K562 (cell line): ENCODE data around the gene HAUS3. TPM values are rescaled to one million over a fixed set of nuclear protein-coding genes. Genes with fewer than 3 reads are reported as not detected.

ENCODE experiments used
- BACH1 ChIP-seq: fragments of 200-800 bp; sonication (Bioruptor generic); IDR thresholded peaks from 2 replicates; pipeline ENCODE4 v1.6.1; 2016; ENCODE audit warnings: missing genetic modification characterization, missing compliant biosample characterization
- COPS2 ChIP-seq: fragments of 450-650 bp; conservative IDR thresholded peaks from 2 replicates; pipeline ENCODE4 v1.6.1; 2016; ENCODE audit warnings: mild to moderate bottlenecking, moderate library complexity
- FOXA3 ChIP-seq, 2 experiments: fragments of 450-650 bp in 1 of 2; sonication (generic) in 1 of 2; formaldehyde crosslinking; IDR thresholded peaks in 1 of 2; conservative IDR thresholded peaks in 1 of 2; 2 replicates each; pipeline versions ENCODE4 v1.4.0 to v1.8.0; 2020 to 2022; ENCODE audit warnings: mild to moderate bottlenecking in 2 of 2, missing genetic modification reagents in 1 of 2
- GATAD2A ChIP-seq: fragments of 450-650 bp; IDR thresholded peaks from 2 replicates; pipeline ENCODE4 v1.6.1; 2017
- HDAC6 ChIP-seq: IDR thresholded peaks from 2 replicates; pipeline ENCODE4 v1.6.1; 2012; ENCODE audit warnings: low read depth, mild to moderate bottlenecking, control low read depth, inconsistent platforms, low read length, moderate library complexity
- KLF1 ChIP-seq: fragments of 450-650 bp; IDR thresholded peaks from 2 replicates; pipeline ENCODE4 v1.6.1; 2016; ENCODE audit warnings: missing genetic modification characterization, missing compliant biosample characterization
- LARP7 ChIP-seq: fragments of 450-650 bp; IDR thresholded peaks from 2 replicates; pipeline ENCODE4 v1.6.1; 2016
- NFE2 ChIP-seq: IDR thresholded peaks from 2 replicates; pipeline ENCODE4 v1.6.1; 2014; ENCODE audit warnings: antibody characterized with exemption, low read depth
- NFIX ChIP-seq: fragments of 250-450 bp; sonication (Bioruptor Pico); IDR thresholded peaks from 2 replicates; pipeline ENCODE4 v1.4.0; 2020; ENCODE audit warnings: low read depth, mild to moderate bottlenecking, moderate library complexity
- NR2C2 ChIP-seq, 2 experiments: fragments of 200-800 bp in 1 of 2; sonication (Bioruptor generic) in 1 of 2; sonication (generic) in 1 of 2; formaldehyde crosslinking in 1 of 2; IDR thresholded peaks; 2 replicates each; pipeline versions ENCODE4 v1.6.1 to v1.8.0; 2016 to 2022; ENCODE audit warnings: mild to moderate bottlenecking in 1 of 2, missing compliant biosample characterization in 1 of 2, missing genetic modification characterization in 1 of 2, missing genetic modification reagents in 1 of 2
- RAD51 ChIP-seq: fragments of 450-650 bp; IDR thresholded peaks from 2 replicates; pipeline ENCODE4 v1.7.1; 2016; ENCODE audit warnings: low read depth, mild to moderate bottlenecking, borderline replicate concordance
- RFX5 ChIP-seq: IDR thresholded peaks from 2 replicates; pipeline ENCODE4 v1.6.1; 2011; ENCODE audit warnings: low read depth, mild to moderate bottlenecking, improper control_type of control experiment, low read length
- SMAD3 ChIP-seq: fragments of 450-650 bp; formaldehyde crosslinking; conservative IDR thresholded peaks from 2 replicates; pipeline ENCODE4 v1.4.0; 2020; ENCODE audit warnings: mild to moderate bottlenecking
- TCF7 ChIP-seq: sonication (generic); IDR thresholded peaks from 2 replicates; pipeline ENCODE4 v1.6.1; 2016; ENCODE audit warnings: antibody characterized with exemption, borderline replicate concordance
- TEAD1 ChIP-seq, 2 experiments: fragments of 450-650 bp in 1 of 2; sonication (generic) in 1 of 2; formaldehyde crosslinking; IDR thresholded peaks; 2 replicates each; pipeline versions ENCODE4 v1.4.0 to v1.8.0; 2020 to 2022; ENCODE audit warnings: mild to moderate bottlenecking in 2 of 2, missing genetic modification reagents in 1 of 2
- XRCC4 ChIP-seq: IDR thresholded peaks from one replicate; pipeline ENCODE4 v1.6.1; 2011; ENCODE audit not compliant: insufficient read depth, insufficient read length; ENCODE audit errors: extremely low read depth
- ZKSCAN1 ChIP-seq: fragments of 150-350 bp; IDR thresholded peaks from 2 replicates; pipeline ENCODE4 v1.6.1; 2016; ENCODE audit warnings: low read depth, low read length
- ZNF584 ChIP-seq: fragments of 200-800 bp; sonication (Bioruptor generic); IDR thresholded peaks from 2 replicates; pipeline ENCODE4 v1.6.1; 2016; ENCODE audit warnings: low read depth, mild to moderate bottlenecking, missing genetic modification characterization, missing compliant biosample characterization
- ZNF699 ChIP-seq: fragments of 250-450 bp; sonication (Bioruptor Pico); IDR thresholded peaks from 2 replicates; pipeline ENCODE4 v1.8.0; 2021; ENCODE audit warnings: mild to moderate bottlenecking, moderate library complexity; ENCODE audit not compliant: insufficient replicate concordance
- polyA plus RNA-seq, 8 experiments: library from polyadenylated mRNA; depleted of rRNA in 4 of 8; stranded (reverse) in 5 of 8; unstranded in 3 of 8; fragments of >200 nt; fragmentation: Nextera tagmentation in 2 of 8; fragmentation: Illumina TruSeq in 1 of 8; extraction: Ambion mirVana in 2 of 8; extraction: Trizol in 1 of 8; gene quantifications; 2 replicates each; pipeline versions ENCODE4 v1.2.1 to v1.2.3, GENCODE V29; 2011 to 2014; ENCODE audit warnings: inconsistent platforms in 1 of 8, missing spikeins in 1 of 8
- total RNA-seq, 7 experiments: library from RNA; depleted of rRNA in 6 of 7; stranded (reverse); fragments of >200 nt in 6 of 7; fragmentation: Illumina TruSeq in 2 of 7; extraction: Trizol in 2 of 7; gene quantifications; 2 replicates each; pipeline versions ENCODE4 v1.2.1 to v1.2.3, GENCODE V29; 2011 to 2021; ENCODE audit warnings: low replicate concordance in 1 of 7
- TF ChIP-seq, protein P1 (sequence below), 2 experiments: fragments of 450-650 bp; IDR thresholded peaks; 2 replicates each; pipeline ENCODE4 v1.6.1; 2016
- TF ChIP-seq, protein P2 (sequence below): fragments of 250-450 bp; sonication (Bioruptor Pico); IDR thresholded peaks from 2 replicates; pipeline ENCODE4 v1.4.0; 2020; ENCODE audit warnings: mild to moderate bottlenecking
- TF ChIP-seq, protein P3 (sequence below): fragments of 250-450 bp; sonication (Bioruptor Pico); IDR thresholded peaks from 2 replicates; pipeline ENCODE4 v1.5.0; 2022; ENCODE audit warnings: mild to moderate bottlenecking
- TF ChIP-seq, protein P4 (sequence below): fragments of 450-650 bp; formaldehyde crosslinking; IDR thresholded peaks from 2 replicates; pipeline ENCODE4 v1.4.0; 2022; ENCODE audit warnings: mild to moderate bottlenecking, moderate library complexity

Gene HAUS3
- total and polyA plus RNA-seq, 9 of the 15 experiments (the other 6 are each of a cell fraction or from before 2014, with no cell fraction given): 8.9 to 25.7 (median 21.5) TPM

DNA sequence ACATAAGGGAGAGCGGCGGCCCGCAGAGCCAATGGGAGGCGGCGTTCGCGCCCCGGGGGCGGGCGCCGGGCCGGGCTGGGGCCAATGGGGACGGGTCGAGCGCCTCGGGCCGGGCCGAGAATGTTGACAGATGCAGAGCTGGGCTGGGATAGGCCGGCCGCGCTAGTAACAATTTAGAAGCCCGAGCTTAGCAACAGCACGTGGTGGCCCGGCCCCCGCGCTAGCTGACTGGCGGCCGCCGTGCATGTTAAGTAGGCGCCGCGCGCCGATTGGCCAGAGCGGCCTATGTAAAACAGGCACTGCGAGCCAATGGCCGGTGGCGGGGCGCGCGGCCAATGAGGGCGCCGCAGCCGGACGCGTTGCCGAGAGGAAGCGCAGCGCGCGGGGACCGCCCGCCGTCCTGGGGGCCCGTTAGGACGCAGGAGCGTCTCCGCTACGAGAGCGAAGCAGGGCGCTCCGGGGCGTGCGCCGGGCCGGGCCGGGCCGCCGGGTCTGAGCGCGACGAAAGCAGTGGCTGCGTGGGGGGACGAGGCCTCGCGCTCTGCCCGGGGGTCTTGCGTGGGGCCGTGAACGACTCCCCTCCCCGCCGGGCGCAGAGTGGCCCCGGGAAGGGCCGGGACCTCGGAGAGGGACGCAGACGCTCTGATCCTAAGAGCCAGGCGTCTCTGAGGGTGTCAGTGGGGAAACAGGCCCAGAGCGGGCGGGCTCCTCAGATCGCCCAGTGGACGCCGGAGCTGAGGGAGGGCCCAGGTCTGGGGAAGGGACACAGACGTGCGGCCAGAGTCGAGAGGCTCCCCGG, 20.4 kb upstream of the HAUS3 start (continued):
- TF ChIP-seq NR2C2 (CRISPR knock-in tag; IDR thresholded peaks at IDR 0.05): peak; percentile 75
- TF ChIP-seq NR2C2 (tag; IDR thresholded peaks at IDR 0.05): no peak
- TF ChIP-seq HDAC6: 0 out of 2 replicates have a peak, but pooled peaks have one; percentile 17
- no peak for TF ChIP-seq TCF7
- TF ChIP-seq BACH1 (tag): no peak
- no peak for TF ChIP-seq SMAD3 (CRISPR knock-in tag)
- TF ChIP-seq GATAD2A: no peak
- TF ChIP-seq, protein P1, sequence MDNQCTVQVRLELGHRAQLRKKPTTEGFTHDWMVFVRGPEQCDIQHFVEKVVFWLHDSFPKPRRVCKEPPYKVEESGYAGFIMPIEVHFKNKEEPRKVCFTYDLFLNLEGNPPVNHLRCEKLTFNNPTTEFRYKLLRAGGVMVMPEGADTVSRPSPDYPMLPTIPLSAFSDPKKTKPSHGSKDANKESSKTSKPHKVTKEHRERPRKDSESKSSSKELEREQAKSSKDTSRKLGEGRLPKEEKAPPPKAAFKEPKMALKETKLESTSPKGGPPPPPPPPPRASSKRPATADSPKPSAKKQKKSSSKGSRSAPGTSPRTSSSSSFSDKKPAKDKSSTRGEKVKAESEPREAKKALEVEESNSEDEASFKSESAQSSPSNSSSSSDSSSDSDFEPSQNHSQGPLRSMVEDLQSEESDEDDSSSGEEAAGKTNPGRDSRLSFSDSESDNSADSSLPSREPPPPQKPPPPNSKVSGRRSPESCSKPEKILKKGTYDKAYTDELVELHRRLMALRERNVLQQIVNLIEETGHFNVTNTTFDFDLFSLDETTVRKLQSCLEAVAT (IDR thresholded peaks at IDR 0.05): no peak
- TF ChIP-seq, protein P2, sequence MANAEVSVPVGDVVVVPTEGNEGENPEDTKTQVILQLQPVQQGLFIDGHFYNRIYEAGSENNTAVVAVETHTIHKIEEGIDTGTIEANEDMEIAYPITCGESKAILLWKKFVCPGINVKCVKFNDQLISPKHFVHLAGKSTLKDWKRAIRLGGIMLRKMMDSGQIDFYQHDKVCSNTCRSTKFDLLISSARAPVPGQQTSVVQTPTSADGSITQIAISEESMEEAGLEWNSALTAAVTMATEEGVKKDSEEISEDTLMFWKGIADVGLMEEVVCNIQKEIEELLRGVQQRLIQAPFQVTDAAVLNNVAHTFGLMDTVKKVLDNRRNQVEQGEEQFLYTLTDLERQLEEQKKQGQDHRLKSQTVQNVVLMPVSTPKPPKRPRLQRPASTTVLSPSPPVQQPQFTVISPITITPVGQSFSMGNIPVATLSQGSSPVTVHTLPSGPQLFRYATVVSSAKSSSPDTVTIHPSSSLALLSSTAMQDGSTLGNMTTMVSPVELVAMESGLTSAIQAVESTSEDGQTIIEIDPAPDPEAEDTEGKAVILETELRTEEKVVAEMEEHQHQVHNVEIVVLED (CRISPR knock-in tag): peak; percentile 87
- TF ChIP-seq, protein P3, sequence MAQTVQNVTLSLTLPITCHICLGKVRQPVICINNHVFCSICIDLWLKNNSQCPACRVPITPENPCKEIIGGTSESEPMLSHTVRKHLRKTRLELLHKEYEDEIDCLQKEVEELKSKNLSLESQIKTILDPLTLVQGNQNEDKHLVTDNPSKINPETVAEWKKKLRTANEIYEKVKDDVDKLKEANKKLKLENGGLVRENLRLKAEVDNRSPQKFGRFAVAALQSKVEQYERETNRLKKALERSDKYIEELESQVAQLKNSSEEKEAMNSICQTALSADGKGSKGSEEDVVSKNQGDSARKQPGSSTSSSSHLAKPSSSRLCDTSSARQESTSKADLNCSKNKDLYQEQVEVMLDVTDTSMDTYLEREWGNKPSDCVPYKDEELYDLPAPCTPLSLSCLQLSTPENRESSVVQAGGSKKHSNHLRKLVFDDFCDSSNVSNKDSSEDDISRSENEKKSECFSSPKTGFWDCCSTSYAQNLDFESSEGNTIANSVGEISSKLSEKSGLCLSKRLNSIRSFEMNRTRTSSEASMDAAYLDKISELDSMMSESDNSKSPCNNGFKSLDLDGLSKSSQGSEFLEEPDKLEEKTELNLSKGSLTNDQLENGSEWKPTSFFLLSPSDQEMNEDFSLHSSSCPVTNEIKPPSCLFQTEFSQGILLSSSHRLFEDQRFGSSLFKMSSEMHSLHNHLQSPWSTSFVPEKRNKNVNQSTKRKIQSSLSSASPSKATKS (CRISPR knock-in tag): no peak
- peak; percentile 69; the same call in 1 of the 2 replicates for TF ChIP-seq RAD51
- no peak for TF ChIP-seq XRCC4
- TF ChIP-seq, protein P4, sequence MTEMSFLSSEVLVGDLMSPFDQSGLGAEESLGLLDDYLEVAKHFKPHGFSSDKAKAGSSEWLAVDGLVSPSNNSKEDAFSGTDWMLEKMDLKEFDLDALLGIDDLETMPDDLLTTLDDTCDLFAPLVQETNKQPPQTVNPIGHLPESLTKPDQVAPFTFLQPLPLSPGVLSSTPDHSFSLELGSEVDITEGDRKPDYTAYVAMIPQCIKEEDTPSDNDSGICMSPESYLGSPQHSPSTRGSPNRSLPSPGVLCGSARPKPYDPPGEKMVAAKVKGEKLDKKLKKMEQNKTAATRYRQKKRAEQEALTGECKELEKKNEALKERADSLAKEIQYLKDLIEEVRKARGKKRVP (CRISPR knock-in tag): no peak
- TF ChIP-seq ZKSCAN1: no peak
- TF ChIP-seq NFE2: no peak
- no peak for TF ChIP-seq ZNF699 (CRISPR knock-in tag)
- no peak for TF ChIP-seq COPS2
- peak; percentile 13 to 78; a peak in 2 of 4 replicates for TF ChIP-seq TEAD1 (CRISPR knock-in tag; IDR thresholded peaks at IDR 0.05)
- TF ChIP-seq LARP7: no peak
- TF ChIP-seq RFX5: peak; percentile 94
- TF ChIP-seq FOXA3 (CRISPR knock-in tag; conservative IDR thresholded peaks at IDR 0.05 in 1 of 2, IDR thresholded peaks at IDR 0.05 in 1 of 2): peak in 1 of 2 experiments; percentile 81; a peak in 2 of 4 replicates
- no peak for TF ChIP-seq ZNF584
- no peak for TF ChIP-seq KLF1 (tag)
- no peak for TF ChIP-seq NFIX (CRISPR knock-in tag)
